Mesenchymal stem cell (in vitro differentiated cells and primary cell): ENCODE data around the gene MB. TPM values are rescaled to one million over a fixed set of nuclear protein-coding genes. Genes with fewer than 3 reads are reported as not detected.
"Not testable (repeated sequence)": the region's sequence is repeated elsewhere in the genome, so short reads cannot be mapped to it uniquely, and the experiment has no call there.

Experiments used
- DNase-seq: peaks from one replicate; pipeline ENCODE4 v3.0.0-alpha.2; 2013
- H2AFZ ChIP-seq: one replicate; pipeline ENCODE4 v1.6.1; 2013; ENCODE audit warnings: low read depth, mild to moderate bottlenecking, control low read depth, inconsistent platforms, low read length, moderate library complexity
- H2AK5ac ChIP-seq: 2 replicates; pipeline ENCODE4 v1.6.1; 2013; ENCODE audit warnings: low read length, moderate library complexity, mild to moderate bottlenecking, inconsistent platforms; ENCODE audit not compliant: severe bottlenecking
- H2BK120ac ChIP-seq: one replicate; pipeline ENCODE4 v1.6.1; 2013; ENCODE audit warnings: low read depth, mild to moderate bottlenecking, inconsistent platforms, low read length, moderate library complexity
- H2BK12ac ChIP-seq, 2 experiments: one replicate each; pipeline ENCODE4 v1.6.1; 2013; ENCODE audit warnings: inconsistent platforms in 2 of 2, low read length in 2 of 2, mild to moderate bottlenecking in 2 of 2, moderate library complexity in 2 of 2, control low read depth in 1 of 2
- H2BK15ac ChIP-seq: one replicate; pipeline ENCODE4 v1.6.1; 2013; ENCODE audit warnings: mild to moderate bottlenecking, low read depth, inconsistent platforms; ENCODE audit not compliant: poor library complexity, severe bottlenecking
- H2BK5ac ChIP-seq: 2 replicates; pipeline ENCODE4 v1.6.1; 2013; ENCODE audit warnings: low read depth, mild to moderate bottlenecking, low read length, control low read depth, inconsistent platforms; ENCODE audit not compliant: poor library complexity, severe bottlenecking
- H3K14ac ChIP-seq, 2 experiments: one replicate each; pipeline ENCODE4 v1.6.1; 2013; ENCODE audit warnings: inconsistent platforms in 2 of 2, low read length in 2 of 2, control low read depth in 1 of 2, mild to moderate bottlenecking in 1 of 2, moderate library complexity in 1 of 2
- H3K18ac ChIP-seq, 2 experiments: one replicate each; pipeline ENCODE4 v1.6.1; 2013; ENCODE audit warnings: inconsistent platforms in 2 of 2, low read length in 2 of 2, control low read depth in 1 of 2, low read depth in 1 of 2, mild to moderate bottlenecking in 1 of 2
- H3K23ac ChIP-seq, 2 experiments: one replicate each; pipeline ENCODE4 v1.6.1; 2013; ENCODE audit warnings: inconsistent platforms in 2 of 2, low read length in 2 of 2, mild to moderate bottlenecking in 2 of 2, moderate library complexity in 2 of 2, control low read depth in 1 of 2
- H3K27ac ChIP-seq: 2 replicates; pipeline ENCODE4 v1.5.1; 2013; ENCODE audit warnings: mild to moderate bottlenecking, moderate library complexity, low read length, control low read depth, inconsistent platforms; ENCODE audit not compliant: poor library complexity, severe bottlenecking
- H3K27me3 ChIP-seq, 2 experiments: 2 replicates each; pipeline versions ENCODE4 v1.6.1 to v1.7.0; 2013; ENCODE audit warnings: low read length in 2 of 2, mild to moderate bottlenecking in 2 of 2, moderate library complexity in 2 of 2, control low read depth in 1 of 2, inconsistent platforms in 1 of 2; ENCODE audit not compliant: control insufficient read depth in 1 of 2, insufficient read depth in 1 of 2
- H3K36me3 ChIP-seq, 2 experiments: 2 replicates each; pipeline versions ENCODE4 v1.6.1 to v1.7.0; 2013; ENCODE audit warnings: low read length in 2 of 2, control low read depth in 1 of 2, inconsistent platforms in 1 of 2, low read depth in 1 of 2, mild to moderate bottlenecking in 1 of 2; ENCODE audit not compliant: insufficient read depth in 2 of 2, control insufficient read depth in 1 of 2
- H3K4ac ChIP-seq, 2 experiments: one replicate each; pipeline ENCODE4 v1.6.1; 2013; ENCODE audit warnings: inconsistent platforms in 2 of 2, low read length in 2 of 2, mild to moderate bottlenecking in 2 of 2, moderate library complexity in 2 of 2, control low read depth in 1 of 2, low read depth in 1 of 2
- H3K4me1 ChIP-seq: 2 replicates; pipeline ENCODE4 v1.6.1; 2013; ENCODE audit warnings: low read depth, low read length, control low read depth; ENCODE audit not compliant: control insufficient read depth, insufficient read depth
- H3K4me2 ChIP-seq: 2 replicates; pipeline ENCODE4 v1.6.1; 2013; ENCODE audit warnings: low read length, mild to moderate bottlenecking, inconsistent platforms; ENCODE audit not compliant: poor library complexity, severe bottlenecking
- H3K4me3 ChIP-seq, 2 experiments: 2 replicates each; pipeline versions ENCODE4 v1.5.1 to v1.7.0; 2013; ENCODE audit warnings: low read length in 2 of 2, mild to moderate bottlenecking in 2 of 2, control low read depth in 1 of 2, low read depth in 1 of 2; ENCODE audit not compliant: insufficient read depth in 1 of 2
- H3K79me1 ChIP-seq: replicated peaks from 2 replicates; pipeline ENCODE4 v1.6.1; 2013; ENCODE audit warnings: mild to moderate bottlenecking, control low read depth, low read length, inconsistent platforms; ENCODE audit not compliant: poor library complexity, severe bottlenecking
- H3K9ac ChIP-seq: 2 replicates; pipeline ENCODE4 v1.7.0; 2013; ENCODE audit warnings: mild to moderate bottlenecking, low read length, moderate library complexity
- H3K9me3 ChIP-seq: 2 replicates; pipeline ENCODE4 v1.7.0; 2013; ENCODE audit warnings: mild to moderate bottlenecking, low read length; ENCODE audit not compliant: control insufficient read depth
- H4K8ac ChIP-seq: one replicate; pipeline ENCODE4 v1.6.1; 2013; ENCODE audit warnings: inconsistent platforms, mild to moderate bottlenecking, low read length, moderate library complexity
- H4K91ac ChIP-seq: one replicate; pipeline ENCODE4 v1.6.1; 2013; ENCODE audit warnings: mild to moderate bottlenecking, low read length, inconsistent platforms
- WGBS: methylation state at CpG from one replicate; pipeline ENCODE4 v1.1.7; 2013; ENCODE audit warnings: mixed read lengths; 5-methylcytosine and 5-hydroxymethylcytosine counted together
- polyA plus RNA-seq, 2 experiments: library from polyadenylated mRNA; stranded (reverse); fragments of 200-250 nt; gene quantifications; one replicate each; pipeline ENCODE4 v1.2.3, GENCODE V29; 2013

MB gene
- polyA plus RNA-seq (2013, experiment 1 of 2): not detected
- not detected for polyA plus RNA-seq (2013, experiment 2 of 2)

DNA sequence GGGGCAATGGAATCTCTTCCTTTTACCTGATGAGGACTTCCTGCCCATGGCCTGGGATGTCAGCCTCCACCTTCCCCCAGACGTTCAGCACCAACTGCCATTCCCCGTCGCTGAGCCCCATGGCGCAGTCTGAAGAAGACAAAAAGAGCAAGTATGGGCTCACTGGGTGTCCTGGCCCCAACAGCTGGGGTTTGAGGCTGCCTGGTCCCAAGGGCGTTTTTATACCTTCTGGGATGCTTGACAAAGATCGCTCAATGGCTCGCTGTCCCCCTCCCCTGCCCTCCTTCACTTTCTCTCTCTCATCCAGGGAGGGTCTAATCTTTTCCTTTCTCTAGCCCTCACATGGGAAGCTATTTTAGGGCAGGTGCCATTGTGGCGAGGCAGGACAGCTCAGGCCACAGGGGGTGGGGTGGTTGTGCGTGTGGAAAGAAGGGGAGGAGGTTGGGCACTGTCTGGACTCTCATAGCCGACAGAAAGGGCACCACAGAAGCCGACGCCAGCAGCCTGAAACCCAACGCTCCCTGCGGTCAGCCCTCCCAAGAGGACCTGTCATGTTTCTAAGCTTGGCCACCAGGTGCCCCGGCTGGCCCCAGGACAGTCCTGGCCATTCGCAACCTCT, at the start of gene MB:
TSS of gene MB (minus strand) at position 193 of the 619 bp plus-strand sequence. CDS start at position 121, 72 bp downstream.
- Histone ChIP-seq H2AFZ (no peak within 1 kb of the TSS), H2BK12ac (no peak within 1 kb of the TSS), H3K4me1 (peaks cover 5% of the 10 kb centered on the region), H3K4me2 (no peak within 1 kb of the TSS), H3K27me3 (peaks cover 0 to 29% of the 10 kb centered on the region in 2 experiments), H3K4ac (no peak within 1 kb of the TSS), H3K18ac (no peak within 1 kb of the TSS), H2BK5ac (no peak within 1 kb of the TSS), H3K36me3 (no peaks in the 10 kb centered on the region), H4K91ac (no peak within 1 kb of the TSS), H4K8ac (no peak within 1 kb of the TSS), H3K27ac (no peak within 1 kb of the TSS), H3K4me3 (no peak within 1 kb of the TSS), H3K14ac (no peak within 1 kb of the TSS), H3K79me1 (no peaks in the 10 kb centered on the region), H3K9me3 (no peaks in the 10 kb centered on the region), H3K23ac (no peak within 1 kb of the TSS), H2BK15ac (no peak within 1 kb of the TSS), H2AK5ac (no peak within 1 kb of the TSS), H3K9ac (no peak within 1 kb of the TSS), H2BK120ac (no peak within 1 kb of the TSS)
- DNase-seq: no peak
- 81% methylated on average over 15 of the region's 16 CpGs for WGBS

DNA sequence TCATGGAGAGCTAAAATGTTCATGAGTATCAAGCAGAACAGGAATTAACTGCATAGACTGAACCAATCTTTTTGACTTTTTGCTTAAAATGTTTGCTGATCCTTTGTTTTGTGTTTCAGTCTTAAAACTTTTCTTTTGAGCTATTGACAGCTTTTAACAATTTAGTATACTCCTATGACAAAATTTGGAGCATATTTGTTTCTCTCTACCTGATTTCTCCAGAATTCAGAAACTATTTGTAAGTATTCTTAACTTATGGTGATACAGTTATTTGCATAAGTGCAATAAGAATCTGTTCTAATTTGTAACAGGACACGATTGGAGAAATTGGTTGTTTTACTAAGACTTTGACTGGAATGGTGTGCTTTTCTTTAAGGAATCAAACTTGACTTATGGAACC, 49.6 kb upstream of the MB start:
- H4K91ac ChIP-seq, H3K27me3 ChIP-seq, H3K27ac ChIP-seq, H3K4me1 ChIP-seq, H3K18ac ChIP-seq, H2AFZ ChIP-seq, H3K9ac ChIP-seq, H3K23ac ChIP-seq, H2BK5ac ChIP-seq, H3K14ac ChIP-seq, H2BK12ac ChIP-seq, H3K4me2 ChIP-seq, H4K8ac ChIP-seq, H3K4me3 ChIP-seq, H2BK120ac ChIP-seq, DNase-seq, H3K79me1 ChIP-seq, H2AK5ac ChIP-seq, H2BK15ac ChIP-seq, H3K4ac ChIP-seq: not testable (repeated sequence)
- peaks cover 0 to 24% of the 10 kb centered on the region in 2 experiments for H3K36me3 ChIP-seq
- 75% methylated on average over 1 of the region's 1 CpG for WGBS
- H3K9me3 ChIP-seq: peaks cover 20% of the 10 kb centered on the region

DNA sequence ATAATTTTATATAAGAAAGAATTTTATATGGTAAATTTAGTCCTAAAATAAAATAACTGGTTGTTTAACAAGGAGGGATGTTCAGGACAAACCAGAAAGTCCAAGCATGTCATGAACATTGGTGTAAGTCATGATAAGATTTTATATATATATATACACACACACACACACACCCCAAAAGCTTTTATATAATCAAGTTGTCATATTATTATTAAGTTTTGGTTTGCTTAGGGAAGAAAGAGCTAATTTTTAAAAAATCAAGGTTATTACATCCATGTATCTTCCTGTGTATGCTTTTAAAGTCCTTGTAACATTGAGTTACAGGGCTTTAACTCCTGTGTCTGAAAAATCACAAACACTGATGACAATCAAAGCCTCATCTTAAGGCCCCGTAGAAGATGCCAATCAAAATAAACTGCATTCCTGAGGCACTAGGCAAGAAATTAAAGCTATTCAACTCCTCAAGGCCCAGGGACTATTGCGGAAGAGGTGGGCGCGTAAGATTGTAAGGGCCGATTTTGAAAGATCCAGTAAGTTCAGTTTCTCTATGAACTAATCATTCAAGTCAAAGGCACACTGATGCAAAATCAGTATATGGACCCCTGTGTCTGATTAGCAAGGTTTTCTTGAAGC, 47.9 kb upstream of the MB start:
- H2AK5ac ChIP-seq: no peak overlapping the region
- no peaks in the 10 kb centered on the region for H3K79me1 ChIP-seq
- no peak overlapping the region for H3K4ac ChIP-seq
- peaks cover 0 to 33% of the 10 kb centered on the region in 2 experiments for H3K36me3 ChIP-seq
- no peak overlapping the region for H3K18ac ChIP-seq
- no peak overlapping the region for H2BK12ac ChIP-seq
- H4K91ac ChIP-seq: no peak overlapping the region
- H3K4me3 ChIP-seq: no peak overlapping the region
- no peaks in the 10 kb centered on the region for H3K4me1 ChIP-seq
- H4K8ac ChIP-seq: no peak overlapping the region
- peaks cover 22% of the 10 kb centered on the region for H3K9me3 ChIP-seq
- H2BK15ac ChIP-seq: no peak overlapping the region
- H3K27ac ChIP-seq: no peak overlapping the region
- no peaks in the 10 kb centered on the region for H3K27me3 ChIP-seq
- no peak overlapping the region for H2BK5ac ChIP-seq
- no peak for DNase-seq
- H2BK120ac ChIP-seq: no peak overlapping the region
- H2AFZ ChIP-seq: no peak overlapping the region
- H3K14ac ChIP-seq: no peak overlapping the region
- 89% methylated on average over 5 of the region's 5 CpGs for WGBS
- no peak overlapping the region for H3K9ac ChIP-seq
- H3K23ac ChIP-seq: no peak overlapping the region
- no peak overlapping the region for H3K4me2 ChIP-seq

DNA sequence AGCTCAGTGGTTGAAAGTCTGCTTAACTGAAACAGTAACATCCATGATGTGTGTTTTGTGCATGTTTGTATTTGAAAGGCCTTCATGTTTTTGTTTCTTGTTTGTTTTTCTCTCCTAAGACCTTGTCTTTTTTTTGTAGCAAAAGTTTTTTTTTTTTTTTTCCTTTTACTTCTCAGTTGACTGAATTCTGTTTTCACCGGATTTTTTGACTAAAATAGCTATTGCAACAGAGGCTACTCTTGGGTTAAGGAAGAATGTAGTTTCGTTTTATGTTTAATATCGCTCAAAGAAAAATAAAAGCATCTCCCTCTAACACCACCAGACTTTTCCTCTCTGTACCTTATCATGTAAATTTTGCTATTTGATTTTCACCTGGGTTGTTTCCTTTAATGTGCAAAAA, 46.2 kb upstream of the MB start:
- Histone ChIP-seq H3K4me3 (peak overlapping the region in 1 of 2 experiments; percentile 61), H2AK5ac (no peak overlapping the region), H3K27ac (no peak overlapping the region), H3K36me3 (peaks cover 13 to 49% of the 10 kb centered on the region in 2 experiments), H3K4ac (no peak overlapping the region), H3K4me1 (no peaks in the 10 kb centered on the region), H3K9ac (peak overlapping the region; percentile 85), H2BK5ac (no peak overlapping the region), H3K79me1 (no peaks in the 10 kb centered on the region), H3K14ac (no peak overlapping the region), H2AFZ (no peak overlapping the region), H3K9me3 (peaks cover 29% of the 10 kb centered on the region), H4K91ac (no peak overlapping the region), H2BK12ac (no peak overlapping the region), H3K18ac (no peak overlapping the region), H3K27me3 (no peaks in the 10 kb centered on the region), H4K8ac (no peak overlapping the region), H2BK15ac (no peak overlapping the region), H3K4me2 (no peak overlapping the region), H3K23ac (no peak overlapping the region), H2BK120ac (no peak overlapping the region)
- DNase-seq: no peak
- no CpG with 5 or more reads among the region's 3 CpGs for WGBS
